Neural cell (in vitro differentiated cells): ENCODE data around the gene SUCLG1. TPM values are rescaled to one million over a fixed set of nuclear protein-coding genes. Genes with fewer than 3 reads are reported as not detected.

ENCODE experiments used
- H2AFZ ChIP-seq: fragments of 200-600, 300-800 bp; sonication (generic), shearing (Covaris generic); 2 replicates; pipeline ENCODE4 v1.6.0; 2014; ENCODE audit warnings: low read depth, mild to moderate bottlenecking, antibody characterized with exemption, low read length, moderate library complexity
- H3F3A ChIP-seq: fragments of 200-600 bp; shearing (Covaris generic); 2 replicates; pipeline ENCODE4 v1.6.1; 2016; ENCODE audit warnings: mild to moderate bottlenecking, moderate library complexity, mixed read lengths, antibody characterized with exemption, low read length; ENCODE audit not compliant: insufficient read depth, poor library complexity, severe bottlenecking
- H3K27ac ChIP-seq: fragments of 200-600, 300-800 bp; sonication (generic), shearing (Covaris generic); 2 replicates; pipeline ENCODE4 v1.5.1; 2014; ENCODE audit warnings: mild to moderate bottlenecking, low read length, moderate library complexity
- H3K27me3 ChIP-seq: fragments of 300-800, 200-600 bp; sonication (generic), shearing (Covaris generic); 2 replicates; pipeline ENCODE4 v1.6.0; 2014; ENCODE audit warnings: mild to moderate bottlenecking, low read depth, low read length, moderate library complexity; ENCODE audit not compliant: insufficient read depth
- H3K36me3 ChIP-seq: fragments of 300-800, 200-600 bp; sonication (generic), shearing (Covaris generic); 2 replicates; pipeline ENCODE4 v1.5.1; 2014; ENCODE audit warnings: mild to moderate bottlenecking, antibody characterized with exemption, low read length, moderate library complexity; ENCODE audit not compliant: insufficient read depth
- H3K4me2 ChIP-seq: fragments of 300-800, 200-600 bp; sonication (generic), shearing (Covaris generic); 2 replicates; pipeline ENCODE4 v1.6.0; 2014; ENCODE audit warnings: mild to moderate bottlenecking, low read length
- H3K4me3 ChIP-seq: fragments of 300-800, 200-600 bp; sonication (generic), shearing (Covaris generic); 2 replicates; pipeline ENCODE4 v1.5.1; 2014; ENCODE audit warnings: mild to moderate bottlenecking, low read length, moderate library complexity
- H3K79me2 ChIP-seq: fragments of 200-600 bp; shearing (Covaris generic); replicated peaks from 2 replicates; pipeline ENCODE4 v1.6.0; 2014; ENCODE audit warnings: mild to moderate bottlenecking, low read length, moderate library complexity; ENCODE audit not compliant: insufficient read depth
- H3K9ac ChIP-seq: fragments of 300-800, 200-600 bp; sonication (generic), shearing (Covaris generic); 2 replicates; pipeline ENCODE4 v1.6.1; 2016; ENCODE audit warnings: mild to moderate bottlenecking, low read length, mixed read lengths
- H3K9me2 ChIP-seq: fragments of 200-600 bp; shearing (Covaris generic); 2 replicates; pipeline ENCODE4 v1.6.1; 2016; ENCODE audit warnings: mild to moderate bottlenecking, low read length, mixed read lengths; ENCODE audit not compliant: insufficient read depth
- H3K9me3 ChIP-seq: fragments of 200-600, 300-800 bp; sonication (generic), shearing (Covaris generic); 2 replicates; pipeline ENCODE4 v1.6.1; 2016; ENCODE audit warnings: mild to moderate bottlenecking, mixed run types, low read length, moderate library complexity, mixed read lengths
- H4K20me1 ChIP-seq: fragments of 200-600 bp; shearing (Covaris generic); 2 replicates; pipeline ENCODE4 v1.6.1; 2016; ENCODE audit warnings: mild to moderate bottlenecking, mixed run types; ENCODE audit not compliant: insufficient read depth
- CTCF ChIP-seq: fragments of 450-650 bp; IDR thresholded peaks from 2 replicates; pipeline ENCODE4 v1.5.1; 2014; ENCODE audit warnings: antibody characterized with exemption, mild to moderate bottlenecking, moderate library complexity; ENCODE audit not compliant: poor library complexity, severe bottlenecking
- EP300 ChIP-seq: fragments of 450-650 bp; conservative IDR thresholded peaks from 2 replicates; pipeline ENCODE4 v1.6.1; 2014; ENCODE audit warnings: antibody characterized with exemption, mild to moderate bottlenecking, moderate library complexity; ENCODE audit not compliant: poor library complexity, severe bottlenecking
- EZH2 ChIP-seq: fragments of 200-600, 300-800 bp; shearing (Covaris generic), sonication (generic); IDR thresholded peaks from 2 replicates; pipeline ENCODE4 v1.6.1; 2014; ENCODE audit warnings: antibody characterized with exemption, low read length, borderline replicate concordance, mild to moderate bottlenecking; ENCODE audit not compliant: insufficient read depth, poor library complexity, severe bottlenecking
- MXI1 ChIP-seq: fragments of 450-650 bp; conservative IDR thresholded peaks from 2 replicates; pipeline ENCODE4 v1.6.1; 2014; ENCODE audit warnings: antibody characterized with exemption, mild to moderate bottlenecking; ENCODE audit not compliant: poor library complexity, severe bottlenecking
- POLR2AphosphoS5 ChIP-seq: IDR thresholded peaks from 2 replicates; pipeline ENCODE4 v1.6.1; 2012
- RAD21 ChIP-seq: fragments of 450-650 bp; conservative IDR thresholded peaks from 2 replicates; pipeline ENCODE4 v1.6.1; 2014; ENCODE audit warnings: antibody characterized with exemption, mild to moderate bottlenecking, moderate library complexity
- SMC3 ChIP-seq: fragments of 450-650 bp; conservative IDR thresholded peaks from 2 replicates; pipeline ENCODE4 v1.6.1; 2014; ENCODE audit warnings: antibody characterized with exemption, mild to moderate bottlenecking, moderate library complexity; ENCODE audit not compliant: poor library complexity
- TAF1 ChIP-seq: IDR thresholded peaks from 2 replicates; pipeline ENCODE4 v1.6.1; 2012; ENCODE audit warnings: low read depth
- polyA plus RNA-seq: library from polyadenylated mRNA; depleted of rRNA; stranded (reverse); fragments of >200 nt; gene quantifications from 2 replicates; pipeline ENCODE4 v1.2.3, GENCODE V29; 2014
- TF ChIP-seq, protein P1 (sequence below): IDR thresholded peaks from 2 replicates; pipeline ENCODE4 v1.6.1; 2012; ENCODE audit warnings: borderline replicate concordance

SUCLG1 gene
- polyA plus RNA-seq, 1 donor from 2014 or later: 135 TPM

GRCh38 chr2:84491741-84492140 is 32.7 kb upstream of the SUCLG1 start:
- Histone ChIP-seq H3K36me3 (no peaks in the 10 kb centered on the region), H3K79me2 (no peaks in the 10 kb centered on the region), H3K27me3 (no peaks in the 10 kb centered on the region), H3K27ac (no peak overlapping the region), H3K4me3 (no peak overlapping the region), H4K20me1 (no peaks in the 10 kb centered on the region), H3K9ac (no peak overlapping the region), H3K4me2 (no peak overlapping the region), H3K9me3 (no peaks in the 10 kb centered on the region), H2AFZ (no peak overlapping the region), H3F3A (no peaks in the 10 kb centered on the region), H3K9me2 (no peaks in the 10 kb centered on the region)
- TF ChIP-seq POLR2AphosphoS5 (no peak), CTCF (no peak), SMC3 (no peak), EP300 (no peak), TAF1 (no peak), MXI1 (no peak), EZH2 (no peak), RAD21 (no peak)
- TF ChIP-seq, protein P1, sequence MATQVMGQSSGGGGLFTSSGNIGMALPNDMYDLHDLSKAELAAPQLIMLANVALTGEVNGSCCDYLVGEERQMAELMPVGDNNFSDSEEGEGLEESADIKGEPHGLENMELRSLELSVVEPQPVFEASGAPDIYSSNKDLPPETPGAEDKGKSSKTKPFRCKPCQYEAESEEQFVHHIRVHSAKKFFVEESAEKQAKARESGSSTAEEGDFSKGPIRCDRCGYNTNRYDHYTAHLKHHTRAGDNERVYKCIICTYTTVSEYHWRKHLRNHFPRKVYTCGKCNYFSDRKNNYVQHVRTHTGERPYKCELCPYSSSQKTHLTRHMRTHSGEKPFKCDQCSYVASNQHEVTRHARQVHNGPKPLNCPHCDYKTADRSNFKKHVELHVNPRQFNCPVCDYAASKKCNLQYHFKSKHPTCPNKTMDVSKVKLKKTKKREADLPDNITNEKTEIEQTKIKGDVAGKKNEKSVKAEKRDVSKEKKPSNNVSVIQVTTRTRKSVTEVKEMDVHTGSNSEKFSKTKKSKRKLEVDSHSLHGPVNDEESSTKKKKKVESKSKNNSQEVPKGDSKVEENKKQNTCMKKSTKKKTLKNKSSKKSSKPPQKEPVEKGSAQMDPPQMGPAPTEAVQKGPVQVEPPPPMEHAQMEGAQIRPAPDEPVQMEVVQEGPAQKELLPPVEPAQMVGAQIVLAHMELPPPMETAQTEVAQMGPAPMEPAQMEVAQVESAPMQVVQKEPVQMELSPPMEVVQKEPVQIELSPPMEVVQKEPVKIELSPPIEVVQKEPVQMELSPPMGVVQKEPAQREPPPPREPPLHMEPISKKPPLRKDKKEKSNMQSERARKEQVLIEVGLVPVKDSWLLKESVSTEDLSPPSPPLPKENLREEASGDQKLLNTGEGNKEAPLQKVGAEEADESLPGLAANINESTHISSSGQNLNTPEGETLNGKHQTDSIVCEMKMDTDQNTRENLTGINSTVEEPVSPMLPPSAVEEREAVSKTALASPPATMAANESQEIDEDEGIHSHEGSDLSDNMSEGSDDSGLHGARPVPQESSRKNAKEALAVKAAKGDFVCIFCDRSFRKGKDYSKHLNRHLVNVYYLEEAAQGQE: no peak

- Histone ChIP-seq H2AFZ (no peak overlapping the region), H3K36me3 (no peaks in the 10 kb centered on the region), H3K4me3 (no peak overlapping the region), H3F3A (no peaks in the 10 kb centered on the region), H3K9me2 (no peaks in the 10 kb centered on the region), H3K9ac (no peak overlapping the region), H3K79me2 (no peaks in the 10 kb centered on the region), H3K4me2 (no peak overlapping the region), H4K20me1 (no peaks in the 10 kb centered on the region), H3K27ac (no peak overlapping the region), H3K9me3 (no peaks in the 10 kb centered on the region), H3K27me3 (no peaks in the 10 kb centered on the region)
- no peak for TF ChIP-seq TAF1
- TF ChIP-seq CTCF: no peak
- no peak for TF ChIP-seq EZH2
- no peak for TF ChIP-seq EP300
- no peak for TF ChIP-seq SMC3
- no peak for TF ChIP-seq POLR2AphosphoS5
- TF ChIP-seq MXI1: no peak
- TF ChIP-seq RAD21: no peak
- TF ChIP-seq, protein P1: no peak
Observed at GRCh38 chr2:84491256-84491655, 32.2 kb upstream of the SUCLG1 start.
